GM23248 (cell line): ENCODE measurements around the gene PC. TPM values are rescaled to one million over a fixed set of nuclear protein-coding genes. Genes with fewer than 3 reads are reported as not detected.
A peak's percentile ranks its signal among the peaks of the same experiment; 100 is the strongest.

Experiments used
- DNase-seq: peaks from one replicate; pipeline ENCODE4 v3.0.0-alpha.2; 2015
- H2AFZ ChIP-seq: fragments of 200-600 bp; sonication (generic); 2 replicates; pipeline ENCODE4 v1.6.1; 2016; ENCODE audit warnings: antibody characterized with exemption
- H3F3A ChIP-seq: fragments of 200-600 bp; sonication (generic); 2 replicates; pipeline ENCODE4 v1.6.1; 2016; ENCODE audit warnings: mild to moderate bottlenecking, antibody characterized with exemption, mixed run types; ENCODE audit not compliant: insufficient read depth
- H3K27ac ChIP-seq: fragments of 200-600 bp; sonication (generic); 2 replicates; pipeline ENCODE4 v1.5.1; 2016; ENCODE audit warnings: mild to moderate bottlenecking
- H3K27me3 ChIP-seq: fragments of 200-600 bp; sonication (generic); replicated peaks from 2 replicates; pipeline ENCODE4 v1.6.1; 2016; ENCODE audit warnings: mild to moderate bottlenecking; ENCODE audit not compliant: insufficient read depth
- H3K36me3 ChIP-seq: fragments of 200-600 bp; sonication (generic); 2 replicates; pipeline ENCODE4 v1.6.1; 2016; ENCODE audit warnings: low read depth, mild to moderate bottlenecking
- H3K4me1 ChIP-seq: fragments of 200-600 bp; sonication (generic); 2 replicates; pipeline ENCODE4 v1.6.1; 2016; ENCODE audit warnings: mild to moderate bottlenecking; ENCODE audit not compliant: insufficient read depth
- H3K4me2 ChIP-seq: fragments of 200-600 bp; sonication (generic); one replicate; pipeline ENCODE4 v1.6.1; 2016; ENCODE audit warnings: mild to moderate bottlenecking; ENCODE audit not compliant: unreplicated experiment
- H3K4me3 ChIP-seq: fragments of 200-600 bp; sonication (generic); 2 replicates; pipeline ENCODE4 v1.5.1; 2016; ENCODE audit warnings: mild to moderate bottlenecking
- H3K79me2 ChIP-seq: fragments of 200-600 bp; sonication (generic); 2 replicates; pipeline ENCODE4 v1.6.1; 2016; ENCODE audit warnings: mild to moderate bottlenecking; ENCODE audit not compliant: insufficient read depth
- H3K9ac ChIP-seq: fragments of 200-600 bp; sonication (generic); 2 replicates; pipeline ENCODE4 v1.6.1; 2016; ENCODE audit warnings: mild to moderate bottlenecking
- H3K9me2 ChIP-seq: fragments of 200-600 bp; sonication (generic); 2 replicates; pipeline ENCODE4 v1.6.1; 2016; ENCODE audit warnings: mixed run types, mild to moderate bottlenecking, moderate library complexity; ENCODE audit not compliant: insufficient read depth
- H3K9me3 ChIP-seq: fragments of 200-600 bp; sonication (generic); one replicate; pipeline ENCODE4 v1.6.1; 2017; ENCODE audit warnings: low read depth
- H4K20me1 ChIP-seq: fragments of 200-600 bp; sonication (generic); 2 replicates; pipeline ENCODE4 v1.6.0; 2016; ENCODE audit not compliant: insufficient read depth
- EZH2 ChIP-seq: fragments of 200-600 bp; sonication (generic); IDR thresholded peaks from 2 replicates; pipeline ENCODE4 v1.6.1; 2018; ENCODE audit warnings: antibody characterized with exemption, mild to moderate bottlenecking; ENCODE audit not compliant: insufficient read depth, poor library complexity, severe bottlenecking
- EZH2phosphoT487 ChIP-seq: fragments of 200-600 bp; sonication (generic); IDR thresholded peaks from 2 replicates; pipeline ENCODE4 v1.6.1; 2018; ENCODE audit warnings: antibody characterized with exemption, moderate library complexity, mild to moderate bottlenecking, low read depth; ENCODE audit not compliant: insufficient read depth
- WGBS, 2 experiments: methylation state at CpG; one replicate each; pipeline ENCODE4 v1.1.6; 2015 to 2017; ENCODE audit warnings: low lambda C conversion rate in 2 of 2, low coverage in 1 of 2; ENCODE audit errors: missing lambda C conversion rate in 2 of 2; 5-methylcytosine and 5-hydroxymethylcytosine counted together
- in situ Hi-C: fragments of 300-500 bp; cut with MboI; formaldehyde crosslinking; loops from 2 replicates; pipeline ENCODE4 v1.15.0; 2020
- polyA plus RNA-seq: library from polyadenylated mRNA; unstranded; fragments of >200 nt; fragmentation: Nextera tagmentation; extraction: Ambion mirVana; gene quantifications from 2 replicates; pipeline ENCODE4 v1.2.1, GENCODE V29; 2016
- total RNA-seq: library from RNA; depleted of rRNA; stranded (reverse); fragments of >200 nt; shearing (Covaris generic); gene quantifications from 2 replicates; pipeline ENCODE4 v1.2.3, GENCODE V29; 2014

The PC gene
- total and polyA plus RNA-seq, 2 experiments from 2014 or later: 16.4 to 16.6 TPM

DNA sequence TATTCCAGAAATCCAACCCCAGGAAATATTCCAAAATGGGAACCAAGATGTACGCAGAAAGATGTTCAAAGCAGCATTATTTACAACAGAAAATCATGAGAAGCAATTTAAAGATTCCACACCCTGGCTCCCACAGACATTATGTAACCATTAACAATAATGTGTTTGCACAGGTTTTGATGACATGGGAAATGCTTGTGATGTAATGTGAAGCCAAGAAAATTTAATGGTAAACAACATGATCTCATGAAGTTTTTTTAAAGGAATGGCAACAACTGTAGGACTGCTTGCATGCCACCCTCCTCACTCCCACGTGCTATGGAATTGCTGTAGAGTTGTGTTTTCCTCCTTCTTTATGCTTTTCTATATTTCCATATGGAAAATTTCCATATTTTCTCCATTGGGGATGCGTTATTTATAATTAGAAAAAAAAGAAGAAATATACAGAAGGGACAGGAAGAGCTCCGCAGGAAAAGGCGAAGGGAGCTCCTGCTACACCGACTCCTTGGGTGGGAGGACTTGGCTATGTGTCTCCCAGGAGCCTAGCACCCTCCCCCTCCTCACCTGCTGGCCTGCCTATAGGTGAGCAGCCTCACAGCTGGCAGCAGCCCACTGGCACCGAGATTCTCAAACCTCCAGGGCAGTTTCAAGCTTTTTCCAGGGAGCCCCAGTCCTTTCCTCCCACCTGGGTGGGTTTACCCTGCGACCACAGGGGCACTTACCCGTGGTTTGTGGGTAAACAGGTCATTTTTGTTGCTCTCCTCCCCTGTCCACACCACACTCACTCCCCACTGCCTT, 80.4 kb downstream of the PC start:
- 79 to 82% methylated on average over 9 of the region's 9 CpGs for WGBS, 2 experiments
- peak; percentile 20 for DNase-seq
- in situ Hi-C loops: no loop called here

DNA sequence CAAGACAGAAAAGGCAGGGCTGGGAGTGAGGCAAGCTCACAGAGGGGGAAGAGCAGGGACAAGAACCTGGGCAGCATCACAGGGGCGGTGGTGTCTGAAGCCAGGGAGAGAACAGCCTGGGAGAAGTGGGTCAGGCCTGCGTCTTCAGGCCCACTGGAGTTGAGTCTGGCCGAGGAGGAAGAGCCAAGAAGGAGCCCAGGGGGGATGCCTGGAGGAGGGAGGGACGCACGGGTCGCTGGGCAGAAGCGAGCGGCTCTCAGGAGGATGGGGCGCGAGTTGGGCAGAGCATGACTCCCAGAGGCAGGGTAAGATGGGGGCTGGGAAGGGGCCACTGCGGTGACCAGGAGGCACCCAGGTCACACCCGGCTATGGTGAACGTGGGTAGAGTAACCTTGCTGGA, 82.8 kb downstream of the PC start:
- Histone ChIP-seq H3K9ac (no peak overlapping the region), H3K79me2 (no peaks in the 10 kb centered on the region), H3K9me3 (no peaks in the 10 kb centered on the region), H3F3A (no peaks in the 10 kb centered on the region), H3K4me1 (no peaks in the 10 kb centered on the region), H3K4me3 (no peak overlapping the region), H3K36me3 (no peaks in the 10 kb centered on the region), H3K4me2 (no peak overlapping the region), H3K27ac (no peak overlapping the region), H3K27me3 (no peaks in the 10 kb centered on the region), H4K20me1 (no peaks in the 10 kb centered on the region), H3K9me2 (no peaks in the 10 kb centered on the region), H2AFZ (no peak overlapping the region)
- DNase-seq: no peak
- in situ Hi-C loops: no loop called here
- TF ChIP-seq EZH2: no peak
- no peak for TF ChIP-seq EZH2phosphoT487
- WGBS, 2 experiments: 87 to 89% methylated on average over 13 of the region's 13 CpGs

More for the DNA sequence above, 80.4 kb downstream of the PC start:
- Histone ChIP-seq H3K9me2 (no peaks in the 10 kb centered on the region), H3K9ac (no peak overlapping the region), H3K9me3 (no peaks in the 10 kb centered on the region), H3K4me1 (peaks cover 2% of the 10 kb centered on the region; the same call in 1 of the 2 replicates), H3K4me3 (no peak overlapping the region), H3K79me2 (no peaks in the 10 kb centered on the region), H4K20me1 (no peaks in the 10 kb centered on the region), H2AFZ (no peak overlapping the region), H3F3A (no peaks in the 10 kb centered on the region), H3K27me3 (no peaks in the 10 kb centered on the region), H3K36me3 (no peaks in the 10 kb centered on the region), H3K27ac (no peak overlapping the region), H3K4me2 (no peak overlapping the region)
- no peak for TF ChIP-seq EZH2
- TF ChIP-seq EZH2phosphoT487: no peak

DNA sequence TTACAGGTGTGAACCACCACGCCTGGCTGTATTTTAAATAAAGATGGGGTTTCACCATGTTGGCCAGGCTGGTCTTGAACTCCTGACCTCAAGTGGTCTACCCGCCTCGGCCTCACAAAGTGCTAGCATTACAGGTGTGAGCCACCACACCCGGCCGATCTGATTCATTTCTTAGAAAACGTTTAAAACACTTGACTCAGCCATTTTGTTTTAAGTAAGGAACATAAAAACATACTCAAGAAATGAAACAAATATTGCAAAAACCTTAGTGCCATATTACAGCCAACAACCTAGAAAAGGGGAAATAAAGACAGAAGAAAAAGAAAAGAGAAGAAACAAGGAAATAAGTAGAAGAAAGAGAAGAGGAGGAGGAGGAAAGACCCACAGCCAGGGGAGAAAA, 84.0 kb downstream of the PC start:
- in situ Hi-C loops: no loop called here

DNA sequence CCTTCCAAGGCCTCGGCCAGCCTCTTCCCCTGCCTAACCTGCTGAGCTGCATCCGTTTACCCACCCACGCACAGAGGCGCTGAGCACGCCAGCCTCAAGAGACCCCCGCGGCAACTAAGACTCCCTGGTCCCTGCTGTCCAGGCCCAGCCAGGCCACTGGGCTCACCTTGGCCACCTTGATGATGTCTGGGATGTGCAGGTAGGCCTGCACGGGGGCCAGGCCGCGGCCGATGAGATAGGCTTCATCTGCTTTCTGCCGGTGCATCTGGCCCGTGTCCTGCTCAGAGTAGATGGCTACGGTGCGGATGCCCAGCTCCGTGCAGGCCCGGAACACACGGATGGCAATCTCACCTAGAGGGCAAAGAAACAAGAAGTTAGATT, 86.7 kb downstream of the PC start:
- no peak overlapping the region for H3K9ac ChIP-seq
- in situ Hi-C loops: no loop called here
- no peaks in the 10 kb centered on the region for H3K9me2 ChIP-seq
- no peaks in the 10 kb centered on the region for H4K20me1 ChIP-seq
- 95 to 96% methylated on average over 18 of the region's 18 CpGs for WGBS, 2 experiments
- H3K27me3 ChIP-seq: no peaks in the 10 kb centered on the region
- H3K79me2 ChIP-seq: no peaks in the 10 kb centered on the region
- H3K27ac ChIP-seq: no peak overlapping the region
- no peaks in the 10 kb centered on the region for H3K4me1 ChIP-seq
- H3K4me3 ChIP-seq: no peak overlapping the region
- no peak for DNase-seq
- H3K4me2 ChIP-seq: no peak overlapping the region
- TF ChIP-seq EZH2phosphoT487 (no peak), EZH2 (no peak)
- no peaks in the 10 kb centered on the region for H3K36me3 ChIP-seq
- H2AFZ ChIP-seq: no peak overlapping the region
- H3F3A ChIP-seq: no peaks in the 10 kb centered on the region
- no peaks in the 10 kb centered on the region for H3K9me3 ChIP-seq

More for the DNA sequence above, 84.0 kb downstream of the PC start:
- no peak for DNase-seq
- H3K36me3 ChIP-seq: no peaks in the 10 kb centered on the region
- no peaks in the 10 kb centered on the region for H3K79me2 ChIP-seq
- H3K27ac ChIP-seq: no peak overlapping the region
- H3K9ac ChIP-seq: no peak overlapping the region
- TF ChIP-seq EZH2phosphoT487 (no peak), EZH2 (no peak)
- H3K4me2 ChIP-seq: no peak overlapping the region
- H3K4me3 ChIP-seq: no peak overlapping the region
- no peaks in the 10 kb centered on the region for H4K20me1 ChIP-seq
- H3K27me3 ChIP-seq: no peaks in the 10 kb centered on the region
- no peaks in the 10 kb centered on the region for H3F3A ChIP-seq
- no peaks in the 10 kb centered on the region for H3K9me3 ChIP-seq
- no peak overlapping the region for H2AFZ ChIP-seq
- no peaks in the 10 kb centered on the region for H3K9me2 ChIP-seq
- WGBS, 2 experiments: 86% methylated on average over 6 of the region's 6 CpGs
- H3K4me1 ChIP-seq: no peaks in the 10 kb centered on the region
